Measurements from ENCODE around the gene STK32B. TPM values are rescaled to one million over a fixed set of nuclear protein-coding genes. Genes with fewer than 3 reads are reported as not detected.

STK32B gene
- total and polyA plus RNA-seq, 2 donors (not counting 1 experiment from before 2014, with no cell fraction given): 0.22 to 0.30 TPM

DNA sequence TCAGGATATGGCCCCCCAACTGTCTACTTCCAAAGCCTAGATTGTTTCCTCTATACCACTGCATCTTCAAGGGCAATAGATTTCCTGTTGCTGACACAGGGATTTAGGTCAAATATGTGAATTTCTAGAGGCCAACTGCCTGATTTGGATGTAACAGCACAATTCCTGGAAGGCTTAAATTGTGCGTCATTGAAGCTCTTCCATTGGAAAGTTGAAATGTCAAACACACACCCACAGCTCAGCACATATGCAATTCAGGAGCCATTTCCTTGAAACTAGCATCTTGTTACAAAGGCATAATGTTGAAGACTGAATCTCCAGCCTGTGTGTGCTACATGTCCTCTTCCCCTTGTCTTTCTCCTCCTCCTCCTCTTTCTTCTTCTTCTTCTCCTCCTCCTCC lies 158.6 kb downstream of the STK32B start:
- H3K4me3 ChIP-seq (ENCODE audit: control extremely low read depth in 1 of 5, extremely low read depth in 1 of 5, insufficient read depth in 1 of 5, low read depth in 2 of 5, low read length in 4 of 5): no peak overlapping the region
- H3K27ac Mint-ChIP-seq: no peak overlapping the region
- H3K4me1 Mint-ChIP-seq: no peaks in the 10 kb centered on the region
- ChIA-PET CTCF (no interaction called here), POLR2A (no interaction called here)
- intact Hi-C loops (cut with micrococcal nuclease): no loop called here
- H3K36me3 ChIP-seq (replicated peaks in 1 of 2; ENCODE audit: control extremely low read depth in 1 of 2, control insufficient read depth in 1 of 2, extremely low read depth in 1 of 2, insufficient read depth in 2 of 2, low read length in 1 of 2): no peaks in the 10 kb centered on the region
- no peak overlapping the region for H3K4me3 Mint-ChIP-seq
- H3K9me3 ChIP-seq (ENCODE audit: control extremely low read depth in 1 of 3, control insufficient read depth in 2 of 3, insufficient read depth in 1 of 3, low read length in 2 of 3): peaks cover 0 to 2% (median 0%) of the 10 kb centered on the region in 3 donors
- TF ChIP-seq, protein P1, sequence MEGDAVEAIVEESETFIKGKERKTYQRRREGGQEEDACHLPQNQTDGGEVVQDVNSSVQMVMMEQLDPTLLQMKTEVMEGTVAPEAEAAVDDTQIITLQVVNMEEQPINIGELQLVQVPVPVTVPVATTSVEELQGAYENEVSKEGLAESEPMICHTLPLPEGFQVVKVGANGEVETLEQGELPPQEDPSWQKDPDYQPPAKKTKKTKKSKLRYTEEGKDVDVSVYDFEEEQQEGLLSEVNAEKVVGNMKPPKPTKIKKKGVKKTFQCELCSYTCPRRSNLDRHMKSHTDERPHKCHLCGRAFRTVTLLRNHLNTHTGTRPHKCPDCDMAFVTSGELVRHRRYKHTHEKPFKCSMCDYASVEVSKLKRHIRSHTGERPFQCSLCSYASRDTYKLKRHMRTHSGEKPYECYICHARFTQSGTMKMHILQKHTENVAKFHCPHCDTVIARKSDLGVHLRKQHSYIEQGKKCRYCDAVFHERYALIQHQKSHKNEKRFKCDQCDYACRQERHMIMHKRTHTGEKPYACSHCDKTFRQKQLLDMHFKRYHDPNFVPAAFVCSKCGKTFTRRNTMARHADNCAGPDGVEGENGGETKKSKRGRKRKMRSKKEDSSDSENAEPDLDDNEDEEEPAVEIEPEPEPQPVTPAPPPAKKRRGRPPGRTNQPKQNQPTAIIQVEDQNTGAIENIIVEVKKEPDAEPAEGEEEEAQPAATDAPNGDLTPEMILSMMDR (IDR thresholded peaks at IDR 0.05): no peak
- TF ChIP-seq EZH2 (IDR thresholded peaks at IDR 0.05; ENCODE audit: borderline replicate concordance, insufficient read depth, low read depth, low read length, poor library complexity, severe bottlenecking): no peak
- no peak overlapping the region for H3K27ac ChIP-seq (ENCODE audit: low read length in 2 of 2)
- DNase-seq (no peak), ATAC-seq (ENCODE audit: low read depth) (no peak)
- H3K27me3 Mint-ChIP-seq: no peaks in the 10 kb centered on the region
- no peaks in the 10 kb centered on the region for H3K4me1 ChIP-seq (ENCODE audit: control insufficient read depth in 2 of 2, insufficient read depth in 2 of 2, low read length in 2 of 2)
- no peak overlapping the region for H3K9ac ChIP-seq (ENCODE audit: low read length)
- H4K20me1 ChIP-seq (ENCODE audit: control insufficient read depth, insufficient read depth, low read length, poor library complexity, severe bottlenecking): no peaks in the 10 kb centered on the region
- H3K4me2 ChIP-seq (replicated peaks; ENCODE audit: low read depth, low read length, poor library complexity, severe bottlenecking): no peak overlapping the region
- peaks cover 2% of the 10 kb centered on the region for H3K9me3 Mint-ChIP-seq (ENCODE audit: insufficient read depth)
- no peaks in the 10 kb centered on the region for H3K27me3 ChIP-seq (replicated peaks in 1 of 4; ENCODE audit: control extremely low read depth in 1 of 4, control insufficient read depth in 3 of 4, insufficient read depth in 4 of 4, low read length in 3 of 4)
- H2AFZ ChIP-seq (ENCODE audit: insufficient read depth, low read depth, low read length, poor library complexity, severe bottlenecking): no peak overlapping the region
- 100% methylated on average over 1 of the region's 1 CpG for WGBS (ENCODE audit: insufficient coverage)
- no peaks in the 10 kb centered on the region for H3K79me2 ChIP-seq (ENCODE audit: control insufficient read depth, insufficient read depth, low read length)

DNA sequence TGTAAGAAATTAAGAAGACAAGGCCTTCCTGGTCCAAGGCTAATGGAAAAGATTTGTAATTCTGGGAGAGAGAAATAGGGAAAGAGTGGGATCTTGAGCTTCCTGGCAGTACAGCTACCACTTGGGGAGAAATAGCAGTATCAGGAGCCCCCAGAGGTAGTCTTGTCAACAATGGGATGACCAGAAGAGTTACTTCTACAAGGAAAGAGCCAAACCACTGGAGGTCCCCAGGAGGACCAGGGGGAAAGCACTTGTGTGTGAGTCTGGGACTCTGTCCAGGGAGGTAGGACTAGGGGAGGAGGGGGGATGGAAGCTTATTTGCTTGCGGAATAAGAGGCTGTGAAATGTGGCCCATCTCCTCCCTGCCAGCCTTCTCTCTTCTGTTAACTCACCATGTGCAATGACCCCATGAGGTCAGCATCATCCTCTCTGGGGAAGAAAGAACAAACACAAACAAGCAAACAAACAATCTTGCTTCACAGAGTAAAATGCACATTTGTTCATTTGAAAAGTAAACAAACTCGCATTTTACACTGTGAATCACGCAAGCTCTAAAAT lies 160.1 kb downstream of the STK32B start:
- no peak overlapping the region for H3K4me2 ChIP-seq (replicated peaks; ENCODE audit: low read depth, low read length, poor library complexity, severe bottlenecking)
- no peaks in the 10 kb centered on the region for H3K27me3 ChIP-seq (replicated peaks in 1 of 4; ENCODE audit: control extremely low read depth in 1 of 4, control insufficient read depth in 3 of 4, insufficient read depth in 4 of 4, low read length in 3 of 4)
- Mint-ChIP-seq H3K9me3 (ENCODE audit: insufficient read depth) (peaks cover 2% of the 10 kb centered on the region), H3K27me3 (no peaks in the 10 kb centered on the region), H3K4me3 (no peak overlapping the region), H3K27ac (no peak overlapping the region), H3K4me1 (no peaks in the 10 kb centered on the region)
- H3K79me2 ChIP-seq (ENCODE audit: control insufficient read depth, insufficient read depth, low read length): no peaks in the 10 kb centered on the region
- H3K4me1 ChIP-seq (ENCODE audit: control insufficient read depth in 2 of 2, insufficient read depth in 2 of 2, low read length in 2 of 2): no peaks in the 10 kb centered on the region
- ATAC-seq (ENCODE audit: low read depth) (no peak), DNase-seq (no peak)
- ChIA-PET POLR2A (no interaction called here), CTCF (no interaction called here)
- no peak overlapping the region for H3K4me3 ChIP-seq (ENCODE audit: control extremely low read depth in 1 of 5, extremely low read depth in 1 of 5, insufficient read depth in 1 of 5, low read depth in 2 of 5, low read length in 4 of 5)
- H3K9me3 ChIP-seq (ENCODE audit: control extremely low read depth in 1 of 3, control insufficient read depth in 2 of 3, insufficient read depth in 1 of 3, low read length in 2 of 3): peaks cover 0 to 1% (median 0%) of the 10 kb centered on the region in 3 donors
- H3K27ac ChIP-seq (ENCODE audit: low read length in 2 of 2): no peak overlapping the region
- intact Hi-C loops (cut with micrococcal nuclease): no loop called here
- TF ChIP-seq, protein P1 (IDR thresholded peaks at IDR 0.05): no peak
- TF ChIP-seq EZH2 (IDR thresholded peaks at IDR 0.05; ENCODE audit: borderline replicate concordance, insufficient read depth, low read depth, low read length, poor library complexity, severe bottlenecking): no peak
- no CpG with 5 or more reads among the region's 3 CpGs for WGBS (ENCODE audit: insufficient coverage)
- H2AFZ ChIP-seq (ENCODE audit: insufficient read depth, low read depth, low read length, poor library complexity, severe bottlenecking): no peak overlapping the region
- H4K20me1 ChIP-seq (ENCODE audit: control insufficient read depth, insufficient read depth, low read length, poor library complexity, severe bottlenecking): no peaks in the 10 kb centered on the region
- no peak overlapping the region for H3K9ac ChIP-seq (ENCODE audit: low read length)
- H3K36me3 ChIP-seq (replicated peaks in 1 of 2; ENCODE audit: control extremely low read depth in 1 of 2, control insufficient read depth in 1 of 2, extremely low read depth in 1 of 2, insufficient read depth in 2 of 2, low read length in 1 of 2): no peaks in the 10 kb centered on the region
